HepG2 (cell line): Measurements from ENCODE around the gene EZH1. TPM values are rescaled to one million over a fixed set of nuclear protein-coding genes. Genes with fewer than 3 reads are reported as not detected.

Experiments
- CCDC6 ChIP-seq: sonication (generic); formaldehyde crosslinking; IDR thresholded peaks from 2 replicates; pipeline ENCODE4 v1.8.1; 2022; ENCODE audit warnings: mild to moderate bottlenecking, missing genetic modification reagents, moderate library complexity
- FOSL1 ChIP-seq: sonication (generic); formaldehyde crosslinking; IDR thresholded peaks from 2 replicates; pipeline ENCODE4 v1.9.0; 2021; ENCODE audit warnings: missing genetic modification reagents, borderline replicate concordance
- FOXA1 ChIP-seq, 2 experiments: fragments of 450-650 bp in 1 of 2; sonication (generic) in 1 of 2; formaldehyde crosslinking in 1 of 2; IDR thresholded peaks; 2 replicates each; pipeline versions ENCODE4 v1.4.0 to v1.6.1; 2016 to 2020; ENCODE audit warnings: missing genetic modification reagents in 1 of 2
- JUNB ChIP-seq: sonication (generic); formaldehyde crosslinking; IDR thresholded peaks from 2 replicates; pipeline ENCODE4 v1.8.0; 2022; ENCODE audit warnings: missing genetic modification reagents, mild to moderate bottlenecking, borderline replicate concordance
- KAT2B ChIP-seq: fragments of 150-350 bp; IDR thresholded peaks from 2 replicates; pipeline ENCODE4 v1.6.1; 2014; ENCODE audit warnings: low read depth, low read length, borderline replicate concordance
- KDM2A ChIP-seq: sonication (generic); formaldehyde crosslinking; IDR thresholded peaks from 2 replicates; pipeline ENCODE4 v1.4.0; 2020; ENCODE audit warnings: low read depth, missing genetic modification reagents, borderline replicate concordance
- NFYC ChIP-seq: IDR thresholded peaks from 2 replicates; pipeline ENCODE4 v1.6.1; 2016; ENCODE audit warnings: missing genetic modification reagents, missing compliant biosample characterization
- SUZ12 ChIP-seq: fragments of 150-350 bp; IDR thresholded peaks from 2 replicates; pipeline ENCODE4 v1.6.1; 2014; ENCODE audit warnings: low read depth, low read length
- SYNCRIP ChIP-seq: fragments of 200-400 bp; formaldehyde crosslinking; IDR thresholded peaks from 2 replicates; pipeline ENCODE4 v1.6.1; 2018; ENCODE audit warnings: mild to moderate bottlenecking, low read depth, low read length; ENCODE audit not compliant: insufficient read depth
- TBX2 ChIP-seq: sonication (generic); formaldehyde crosslinking; IDR thresholded peaks from 2 replicates; pipeline ENCODE4 v1.5.0; 2020; ENCODE audit warnings: missing genetic modification reagents, mild to moderate bottlenecking, borderline replicate concordance
- U2AF1 ChIP-seq: fragments of 200-400 bp; formaldehyde crosslinking; optimal IDR thresholded peaks from 2 replicates; pipeline ENCODE3; 2017; ENCODE audit warnings: mild to moderate bottlenecking, low read depth, low read length
- ZNF260 ChIP-seq: sonication (generic); formaldehyde crosslinking; IDR thresholded peaks from 2 replicates; pipeline ENCODE4 v1.4.0; 2020; ENCODE audit warnings: missing genetic modification reagents, low read depth, mild to moderate bottlenecking, borderline replicate concordance
- ZNF282 ChIP-seq: fragments of 450-650 bp; IDR thresholded peaks from 2 replicates; pipeline ENCODE4 v1.6.1; 2018; ENCODE audit not compliant: partially characterized antibody
- ZNF367 ChIP-seq: sonication (generic); formaldehyde crosslinking; IDR thresholded peaks from 2 replicates; pipeline ENCODE4 v1.4.0; 2020; ENCODE audit warnings: missing genetic modification reagents, borderline replicate concordance
- ZNF547 ChIP-seq: sonication (generic); formaldehyde crosslinking; IDR thresholded peaks from 2 replicates; pipeline ENCODE4 v1.5.1; 2020; ENCODE audit warnings: mild to moderate bottlenecking, missing genetic modification reagents
- ZNF550 ChIP-seq: sonication (generic); formaldehyde crosslinking; IDR thresholded peaks from 2 replicates; pipeline ENCODE4 v1.4.0; 2020; ENCODE audit warnings: mild to moderate bottlenecking, missing genetic modification reagents, borderline replicate concordance
- ZNF557 ChIP-seq: sonication (generic); formaldehyde crosslinking; IDR thresholded peaks from 2 replicates; pipeline ENCODE4 v1.4.0; 2020; ENCODE audit warnings: missing genetic modification reagents
- ZSCAN12 ChIP-seq: sonication (generic); formaldehyde crosslinking; IDR thresholded peaks from 2 replicates; pipeline ENCODE4 v1.9.0; 2021; ENCODE audit warnings: mild to moderate bottlenecking, missing genetic modification reagents
- polyA plus RNA-seq, 8 experiments: library from polyadenylated mRNA; depleted of rRNA in 3 of 8; stranded (reverse) in 7 of 8; unstranded in 1 of 8; fragments of >200 nt; fragmentation: Illumina TruSeq in 4 of 8; extraction: Trizol in 4 of 8; gene quantifications; 2 replicates each; pipeline versions ENCODE4 v1.2.1 to v1.2.3, GENCODE V29; 2011 to 2016; ENCODE audit warnings: low read depth in 4 of 8, missing spikeins in 1 of 8, mixed read lengths in 1 of 8; ENCODE audit not compliant: insufficient read depth in 1 of 8
- total RNA-seq, 5 experiments: library from RNA; depleted of rRNA; stranded (reverse); fragments of >200 nt; fragmentation: Illumina TruSeq; extraction: Trizol; gene quantifications; 2 replicates each; pipeline ENCODE4 v1.2.3, GENCODE V29; 2016; ENCODE audit warnings: low read depth in 1 of 5
- TF ChIP-seq, protein P1 (sequence below): sonication (generic); formaldehyde crosslinking; IDR thresholded peaks from 2 replicates; pipeline ENCODE4 v1.4.0; 2020; ENCODE audit warnings: missing genetic modification reagents
- TF ChIP-seq, protein P2 (sequence below): sonication (generic); formaldehyde crosslinking; IDR thresholded peaks from 2 replicates; pipeline ENCODE4 v1.5.1; 2020; ENCODE audit warnings: mild to moderate bottlenecking, missing genetic modification reagents, borderline replicate concordance

Gene EZH1
- total and polyA plus RNA-seq, 2 of the 13 experiments (the other 11 are each of a cell fraction or from before 2014, with no cell fraction given), result 11.6 to 24.0 TPM

DNA sequence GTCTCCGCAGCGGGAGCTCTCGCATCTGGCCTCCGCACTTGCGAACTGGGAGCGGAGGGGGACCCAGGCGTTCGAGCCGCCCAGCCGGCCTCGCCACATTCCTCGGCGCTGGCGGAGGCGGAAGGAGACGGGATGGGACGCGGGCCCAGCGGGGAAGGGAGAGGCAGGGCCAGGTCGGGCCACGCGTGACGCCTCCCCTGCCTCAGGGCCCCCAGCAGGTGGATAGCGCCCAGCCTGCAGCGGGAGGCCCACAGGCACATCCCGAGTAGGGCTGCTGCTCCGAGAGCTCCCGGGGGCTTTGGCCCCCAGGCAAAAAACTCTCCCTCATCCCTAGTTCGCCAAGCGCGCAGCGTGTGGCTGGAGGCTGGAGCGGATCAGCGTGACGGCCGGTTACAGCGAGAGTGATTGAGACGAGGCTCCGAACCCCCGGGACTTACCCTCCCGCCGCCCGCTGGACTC lies 68.8 kb downstream of the EZH1 start (continued):
- TF ChIP-seq, protein P1, sequence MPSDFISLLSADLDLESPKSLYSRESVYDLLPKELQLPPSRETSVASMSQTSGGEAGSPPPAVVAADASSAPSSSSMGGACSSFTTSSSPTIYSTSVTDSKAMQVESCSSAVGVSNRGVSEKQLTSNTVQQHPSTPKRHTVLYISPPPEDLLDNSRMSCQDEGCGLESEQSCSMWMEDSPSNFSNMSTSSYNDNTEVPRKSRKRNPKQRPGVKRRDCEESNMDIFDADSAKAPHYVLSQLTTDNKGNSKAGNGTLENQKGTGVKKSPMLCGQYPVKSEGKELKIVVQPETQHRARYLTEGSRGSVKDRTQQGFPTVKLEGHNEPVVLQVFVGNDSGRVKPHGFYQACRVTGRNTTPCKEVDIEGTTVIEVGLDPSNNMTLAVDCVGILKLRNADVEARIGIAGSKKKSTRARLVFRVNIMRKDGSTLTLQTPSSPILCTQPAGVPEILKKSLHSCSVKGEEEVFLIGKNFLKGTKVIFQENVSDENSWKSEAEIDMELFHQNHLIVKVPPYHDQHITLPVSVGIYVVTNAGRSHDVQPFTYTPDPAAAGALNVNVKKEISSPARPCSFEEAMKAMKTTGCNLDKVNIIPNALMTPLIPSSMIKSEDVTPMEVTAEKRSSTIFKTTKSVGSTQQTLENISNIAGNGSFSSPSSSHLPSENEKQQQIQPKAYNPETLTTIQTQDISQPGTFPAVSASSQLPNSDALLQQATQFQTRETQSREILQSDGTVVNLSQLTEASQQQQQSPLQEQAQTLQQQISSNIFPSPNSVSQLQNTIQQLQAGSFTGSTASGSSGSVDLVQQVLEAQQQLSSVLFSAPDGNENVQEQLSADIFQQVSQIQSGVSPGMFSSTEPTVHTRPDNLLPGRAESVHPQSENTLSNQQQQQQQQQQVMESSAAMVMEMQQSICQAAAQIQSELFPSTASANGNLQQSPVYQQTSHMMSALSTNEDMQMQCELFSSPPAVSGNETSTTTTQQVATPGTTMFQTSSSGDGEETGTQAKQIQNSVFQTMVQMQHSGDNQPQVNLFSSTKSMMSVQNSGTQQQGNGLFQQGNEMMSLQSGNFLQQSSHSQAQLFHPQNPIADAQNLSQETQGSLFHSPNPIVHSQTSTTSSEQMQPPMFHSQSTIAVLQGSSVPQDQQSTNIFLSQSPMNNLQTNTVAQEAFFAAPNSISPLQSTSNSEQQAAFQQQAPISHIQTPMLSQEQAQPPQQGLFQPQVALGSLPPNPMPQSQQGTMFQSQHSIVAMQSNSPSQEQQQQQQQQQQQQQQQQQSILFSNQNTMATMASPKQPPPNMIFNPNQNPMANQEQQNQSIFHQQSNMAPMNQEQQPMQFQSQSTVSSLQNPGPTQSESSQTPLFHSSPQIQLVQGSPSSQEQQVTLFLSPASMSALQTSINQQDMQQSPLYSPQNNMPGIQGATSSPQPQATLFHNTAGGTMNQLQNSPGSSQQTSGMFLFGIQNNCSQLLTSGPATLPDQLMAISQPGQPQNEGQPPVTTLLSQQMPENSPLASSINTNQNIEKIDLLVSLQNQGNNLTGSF (CRISPR knock-in tag), result 0 out of 2 replicates have a peak, but pooled peaks have one; percentile 4
- TF ChIP-seq ZNF260 (CRISPR knock-in tag) (no peak), KDM2A (CRISPR knock-in tag) (peak; percentile 59; the same call in 1 of the 2 replicates), KAT2B (no peak), FOSL1 (CRISPR knock-in tag) (no peak), JUNB (CRISPR knock-in tag) (no peak), NFYC (CRISPR knock-in tag) (0 out of 2 replicates have a peak, but pooled peaks have one; percentile 12), TBX2 (CRISPR knock-in tag) (peak; percentile 53), ZNF367 (no peak), ZNF557 (CRISPR knock-in tag) (no peak), ZNF282 (no peak), ZSCAN12 (no peak), SUZ12 (no peak), FOXA1 (IDR thresholded peaks at IDR 0.05) (no peak), FOXA1 (CRISPR knock-in tag; IDR thresholded peaks at IDR 0.05) (no peak), CCDC6 (CRISPR knock-in tag) (no peak), ZNF550 (CRISPR knock-in tag) (no peak), ZNF547 (CRISPR knock-in tag) (no peak; the same call in 1 of the 2 replicates), SYNCRIP (no peak), U2AF1 (no peak)
- TF ChIP-seq, protein P2, sequence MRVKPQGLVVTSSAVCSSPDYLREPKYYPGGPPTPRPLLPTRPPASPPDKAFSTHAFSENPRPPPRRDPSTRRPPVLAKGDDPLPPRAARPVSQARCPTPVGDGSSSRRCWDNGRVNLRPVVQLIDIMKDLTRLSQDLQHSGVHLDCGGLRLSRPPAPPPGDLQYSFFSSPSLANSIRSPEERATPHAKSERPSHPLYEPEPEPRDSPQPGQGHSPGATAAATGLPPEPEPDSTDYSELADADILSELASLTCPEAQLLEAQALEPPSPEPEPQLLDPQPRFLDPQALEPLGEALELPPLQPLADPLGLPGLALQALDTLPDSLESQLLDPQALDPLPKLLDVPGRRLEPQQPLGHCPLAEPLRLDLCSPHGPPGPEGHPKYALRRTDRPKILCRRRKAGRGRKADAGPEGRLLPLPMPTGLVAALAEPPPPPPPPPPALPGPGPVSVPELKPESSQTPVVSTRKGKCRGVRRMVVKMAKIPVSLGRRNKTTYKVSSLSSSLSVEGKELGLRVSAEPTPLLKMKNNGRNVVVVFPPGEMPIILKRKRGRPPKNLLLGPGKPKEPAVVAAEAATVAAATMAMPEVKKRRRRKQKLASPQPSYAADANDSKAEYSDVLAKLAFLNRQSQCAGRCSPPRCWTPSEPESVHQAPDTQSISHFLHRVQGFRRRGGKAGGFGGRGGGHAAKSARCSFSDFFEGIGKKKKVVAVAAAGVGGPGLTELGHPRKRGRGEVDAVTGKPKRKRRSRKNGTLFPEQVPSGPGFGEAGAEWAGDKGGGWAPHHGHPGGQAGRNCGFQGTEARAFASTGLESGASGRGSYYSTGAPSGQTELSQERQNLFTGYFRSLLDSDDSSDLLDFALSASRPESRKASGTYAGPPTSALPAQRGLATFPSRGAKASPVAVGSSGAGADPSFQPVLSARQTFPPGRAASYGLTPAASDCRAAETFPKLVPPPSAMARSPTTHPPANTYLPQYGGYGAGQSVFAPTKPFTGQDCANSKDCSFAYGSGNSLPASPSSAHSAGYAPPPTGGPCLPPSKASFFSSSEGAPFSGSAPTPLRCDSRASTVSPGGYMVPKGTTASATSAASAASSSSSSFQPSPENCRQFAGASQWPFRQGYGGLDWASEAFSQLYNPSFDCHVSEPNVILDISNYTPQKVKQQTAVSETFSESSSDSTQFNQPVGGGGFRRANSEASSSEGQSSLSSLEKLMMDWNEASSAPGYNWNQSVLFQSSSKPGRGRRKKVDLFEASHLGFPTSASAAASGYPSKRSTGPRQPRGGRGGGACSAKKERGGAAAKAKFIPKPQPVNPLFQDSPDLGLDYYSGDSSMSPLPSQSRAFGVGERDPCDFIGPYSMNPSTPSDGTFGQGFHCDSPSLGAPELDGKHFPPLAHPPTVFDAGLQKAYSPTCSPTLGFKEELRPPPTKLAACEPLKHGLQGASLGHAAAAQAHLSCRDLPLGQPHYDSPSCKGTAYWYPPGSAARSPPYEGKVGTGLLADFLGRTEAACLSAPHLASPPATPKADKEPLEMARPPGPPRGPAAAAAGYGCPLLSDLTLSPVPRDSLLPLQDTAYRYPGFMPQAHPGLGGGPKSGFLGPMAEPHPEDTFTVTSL, result no peak
